GM19438 (cell line): ENCODE measurements around the gene ZNF384.
A peak's percentile ranks its signal among the peaks of the same experiment; 100 is the strongest.

Experiments
- ATAC-seq: cut with Tn5 transposase; IDR thresholded peaks from one replicate; pipeline ENCODE4 v1.9.1; 2021; ENCODE audit warnings: low read depth; ENCODE audit not compliant: unreplicated experiment

The ZNF384 gene

GRCh38 chr12:6662906-6663742 is 26.1 kb downstream of the ZNF384 start, which contains the start of gene ING4:
Gene ING4, minus strand, starts transcription at chr12:6663119. Its CDS starts 18 bp downstream, at chr12:6663101.
- peak; percentile 96 for ATAC-seq

- ATAC-seq, result no peak
These were observed 26.6 kb downstream of the ZNF384 start for GRCh38 chr12:6662602-6662905.

GRCh38 chr12:6653987-6654386 is 35.2 kb downstream of the ZNF384 start:
- ATAC-seq, result no peak

GRCh38 chr12:6653342-6653741 is 35.8 kb downstream of the ZNF384 start:
- ATAC-seq, result no peak

- no peak for ATAC-seq
These were observed 36.8 kb downstream of the ZNF384 start for GRCh38 chr12:6652391-6652790.

DNA sequence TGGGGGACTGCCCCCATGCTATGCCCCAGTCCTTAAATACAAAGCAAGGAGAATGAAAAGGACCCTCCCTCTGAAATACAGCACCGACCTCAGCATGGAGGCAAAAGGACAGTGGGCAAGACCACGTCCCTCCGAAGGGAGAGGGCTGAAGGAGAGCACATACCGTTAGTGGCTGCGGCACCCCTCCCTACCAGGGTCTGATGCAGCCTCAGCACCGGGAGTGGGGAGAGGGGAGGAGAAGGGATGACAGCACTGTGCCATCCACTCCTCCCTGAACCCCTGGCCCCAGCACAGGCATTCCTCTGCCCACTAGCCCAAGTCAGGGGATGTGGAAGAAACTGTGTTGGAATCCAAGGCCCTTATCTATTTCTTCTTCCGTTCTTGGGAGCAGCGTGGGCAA is 38.3 kb downstream of the ZNF384 start:
- no peak for ATAC-seq

GRCh38 chr12:6647083-6647604 is 42.0 kb downstream of the ZNF384 start, which contains the start of gene ACRBP:
Gene ACRBP, minus strand, starts transcription at chr12:6647432. Its CDS starts 66 bp downstream, at chr12:6647366.
- peak; percentile 66 for ATAC-seq

DNA sequence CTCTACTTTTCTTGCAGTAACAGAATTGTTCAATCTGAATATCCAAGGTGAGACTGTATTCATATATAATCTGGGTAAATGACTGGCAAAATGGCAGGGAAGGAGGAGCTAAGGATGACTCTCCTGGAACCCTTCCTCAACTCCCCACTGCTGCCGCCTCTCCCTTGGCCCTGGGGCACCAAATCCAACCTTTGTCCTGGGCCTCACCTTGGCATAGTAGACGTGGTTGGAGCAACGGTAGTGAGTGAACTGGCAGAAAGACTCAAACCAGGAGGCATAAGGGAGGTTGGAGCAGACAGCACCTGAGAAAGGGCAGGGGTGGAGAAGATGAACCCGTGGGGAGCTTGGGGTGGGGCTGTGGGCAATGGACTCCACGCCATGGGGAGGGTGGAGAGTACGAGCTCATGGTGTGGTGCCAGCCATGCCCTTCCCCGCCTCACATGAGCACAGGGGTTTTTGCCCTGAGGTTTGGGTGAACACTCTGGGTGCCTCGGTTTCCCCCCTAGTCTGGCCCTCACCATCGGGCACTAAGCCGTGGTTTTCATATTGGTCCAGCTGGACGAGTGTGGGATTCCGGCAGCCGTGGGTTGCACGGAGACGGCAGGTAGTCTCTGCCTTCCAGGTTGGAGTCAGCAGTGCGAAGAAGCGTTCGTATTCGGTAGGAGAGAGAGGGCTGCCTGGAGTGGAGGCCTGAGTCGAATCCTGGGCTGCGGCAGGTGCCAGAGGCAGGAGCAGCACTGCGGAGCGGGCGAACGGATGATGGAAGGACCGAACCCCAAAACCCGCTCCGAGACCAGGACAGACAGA is 42.7 kb downstream of the ZNF384 start:
- ATAC-seq, result peak; percentile 30

- no peak for ATAC-seq
These were observed 44.3 kb downstream of the ZNF384 start for GRCh38 chr12:6644903-6645302.

GRCh38 chr12:6644257-6644596 is 44.9 kb downstream of the ZNF384 start:
- no peak for ATAC-seq

DNA sequence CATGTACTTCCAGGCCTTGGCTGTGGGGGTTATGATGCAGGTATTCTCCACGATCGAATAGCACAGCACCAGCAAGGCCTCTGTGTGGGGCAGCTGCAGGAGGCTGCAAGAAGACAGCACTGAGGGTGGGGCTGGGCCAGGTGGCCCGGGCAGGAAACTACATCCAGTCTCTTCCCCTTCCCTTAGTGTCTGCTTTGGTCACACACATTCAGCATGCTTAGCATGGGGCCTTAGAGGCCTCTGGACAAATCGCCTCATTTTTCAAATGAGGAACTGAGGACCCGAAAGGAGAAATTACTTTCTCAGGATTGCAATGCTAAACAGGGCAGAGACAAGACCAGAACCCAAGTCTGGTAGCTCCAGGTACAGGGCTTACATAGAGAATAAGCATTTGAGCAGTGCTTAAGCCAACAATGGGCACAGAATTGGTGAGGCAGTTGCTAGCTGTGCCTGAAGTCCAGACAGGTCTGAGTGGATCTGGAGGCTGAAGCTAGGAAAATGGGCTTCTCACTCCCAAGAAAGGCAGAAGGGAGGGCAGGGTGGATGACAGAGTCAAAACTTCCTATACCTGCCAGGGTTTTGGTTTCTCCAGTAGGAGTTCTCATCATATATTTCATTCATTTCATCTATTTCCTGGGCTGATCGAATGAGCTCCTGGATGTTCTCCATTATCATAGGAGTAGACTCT is 45.5 kb downstream of the ZNF384 start:
- no peak for ATAC-seq

DNA sequence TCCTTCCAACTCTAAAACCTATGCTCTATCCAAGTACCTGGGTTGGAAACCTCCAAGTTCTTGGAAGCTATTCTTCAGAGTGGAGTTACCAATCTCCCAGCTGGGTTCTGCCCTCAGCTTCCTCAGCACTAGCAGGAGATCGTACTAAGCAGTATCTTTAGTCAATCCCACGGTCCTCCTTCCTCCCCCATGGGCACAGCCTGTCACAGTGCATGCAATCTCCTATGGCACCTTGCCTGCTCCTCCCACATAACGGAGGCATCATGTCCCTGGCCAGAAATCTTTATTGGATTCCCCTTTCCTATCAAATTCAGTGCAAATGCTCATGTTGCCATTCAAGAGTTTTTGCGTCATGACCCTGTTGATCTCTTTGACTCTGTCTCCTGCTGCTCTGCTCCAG is 48.0 kb downstream of the ZNF384 start:
- no peak for ATAC-seq

GRCh38 chr12:6640497-6640896 is 48.7 kb downstream of the ZNF384 start:
- no peak for ATAC-seq

GRCh38 chr12:6639151-6639801 is 49.9 kb downstream of the ZNF384 start:
- no peak for ATAC-seq

GRCh38 chr12:6638305-6638704 is 50.9 kb downstream of the ZNF384 start:
- no peak for ATAC-seq

DNA sequence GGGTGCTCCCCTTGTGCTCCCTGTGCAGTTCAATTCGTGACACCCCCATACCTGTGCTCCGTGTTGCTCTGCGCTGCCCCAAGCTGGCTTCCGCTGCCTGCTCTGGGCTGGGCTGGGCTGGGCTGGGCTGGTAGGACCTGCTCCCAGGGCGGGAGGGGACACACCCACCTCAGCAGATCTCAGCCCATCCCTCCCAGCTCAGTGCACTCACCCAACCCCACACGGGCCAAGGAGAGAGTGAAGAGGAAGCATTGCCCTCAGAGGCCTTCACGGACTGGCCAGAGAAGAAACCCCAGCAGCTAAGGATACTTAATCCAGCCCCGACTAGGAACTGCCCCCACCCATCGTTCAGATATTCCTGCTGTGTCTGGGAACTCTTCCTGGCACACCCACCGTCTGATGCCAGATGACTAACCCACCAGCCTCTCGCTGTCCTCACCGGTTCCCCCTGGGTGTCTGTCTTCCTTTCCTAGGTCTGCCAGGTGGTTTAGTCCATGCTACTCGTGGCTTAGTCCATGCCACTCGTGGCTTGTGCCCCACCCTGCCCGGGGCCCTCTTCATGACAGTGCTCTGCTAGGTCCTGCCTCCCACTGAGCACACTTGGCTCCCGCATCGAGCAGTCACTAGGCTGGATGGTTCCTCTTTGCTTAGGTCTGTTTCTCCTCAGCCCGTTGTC is 53.2 kb downstream of the ZNF384 start, which contains the start of gene LPAR5:
Gene LPAR5, minus strand, starts transcription at position 104 of the 676 bp plus-strand sequence. CDS start 14,711 bp downstream, outside the sequence.
- ATAC-seq, result peak; percentile 49

GRCh38 chr12:6635375-6635855 is 53.8 kb downstream of the ZNF384 start:
- peak; percentile 43 for ATAC-seq

- ATAC-seq, result peak; percentile 59
These were observed 56.9 kb downstream of the ZNF384 start for GRCh38 chr12:6632026-6632983.
